PC-9 (cell line): ENCODE results near the gene VKORC1.

Source experiments
- CTCF ChIP-seq: fragments of 200-600 bp; sonication (generic); conservative IDR thresholded peaks from 2 replicates; pipeline ENCODE4 v1.6.1; 2017; ENCODE audit warnings: mixed run types, antibody characterized with exemption, mild to moderate bottlenecking, moderate library complexity
- EZH2 ChIP-seq: fragments of 200-600 bp; sonication (generic); IDR thresholded peaks from 2 replicates; pipeline ENCODE4 v1.8.0; 2017; ENCODE audit warnings: antibody characterized with exemption, low read depth

DNA sequence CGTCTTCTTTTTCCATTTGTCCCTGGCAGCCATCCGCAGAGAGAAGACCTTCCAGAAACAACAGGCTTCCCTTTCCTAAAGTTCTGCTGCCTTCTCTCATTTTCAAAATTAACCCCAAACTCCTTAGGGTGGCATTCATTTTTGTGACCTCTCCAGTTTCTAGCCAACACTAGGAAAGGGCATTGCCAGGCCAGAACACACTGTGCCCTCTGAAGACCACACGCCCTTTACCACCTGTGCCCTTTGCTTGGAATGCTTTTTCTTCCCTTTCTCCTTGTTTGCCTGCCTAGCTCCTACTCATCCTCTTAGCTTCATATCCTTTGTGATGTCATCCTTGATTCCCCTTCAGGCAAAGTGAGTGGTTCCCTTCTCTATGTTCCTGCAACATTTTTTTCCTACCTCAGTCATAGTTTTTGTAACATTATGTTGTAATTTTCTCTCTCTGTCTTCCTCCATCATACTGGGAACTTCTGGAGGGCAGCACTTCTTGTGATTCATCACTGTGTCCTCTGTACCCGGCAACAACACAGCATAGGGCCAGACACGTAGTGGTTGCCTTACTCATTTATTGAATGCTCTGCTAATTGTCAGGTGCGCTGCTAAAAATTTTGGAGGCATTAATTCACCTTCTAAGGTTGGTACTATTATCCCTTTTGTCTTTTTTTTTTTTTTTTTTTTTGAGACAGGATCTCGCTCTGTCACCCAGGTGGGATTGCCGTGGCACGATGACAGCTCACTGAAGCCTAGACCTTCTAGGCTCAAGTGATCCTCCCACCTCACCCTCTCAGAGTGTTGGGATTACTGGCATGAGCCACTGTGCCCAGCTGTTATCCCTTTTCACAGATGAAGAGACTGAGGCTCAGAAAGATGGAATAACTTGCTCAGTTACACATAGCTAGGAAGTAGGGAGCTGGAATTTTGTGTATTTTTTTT, 23.9 kb upstream of the VKORC1 start:
- TF ChIP-seq EZH2 (no peak), CTCF (no peak)
